Measurements from ENCODE around the gene LAP3. TPM values are rescaled to one million over a fixed set of nuclear protein-coding genes. Genes with fewer than 3 reads are reported as not detected.
"Not testable (repeated sequence)": the region's sequence is repeated elsewhere in the genome, so short reads cannot be mapped to it uniquely, and the experiment has no call there.

Gene LAP3
- total RNA-seq, 1 donor from 2014 or later, result 48.9 TPM

GRCh38 chr4:17535906-17536305, 41.1 kb upstream of the LAP3 start:
- Mint-ChIP-seq H3K27me3 (no peaks in the 10 kb centered on the region), H3K27ac (no peak overlapping the region), H3K9me3 (no peaks in the 10 kb centered on the region), H3K4me3 (no peak overlapping the region), H3K36me3 (no peaks in the 10 kb centered on the region), H3K4me1 (ENCODE audit: unreplicated experiment) (no peaks in the 10 kb centered on the region)
- no peak for TF ChIP-seq CTCF (conservative IDR thresholded peaks at IDR 0.05)
- DNase-seq (ENCODE audit: extremely low spot score, unreplicated experiment), result no peak

GRCh38 chr4:17537060-17537459, 39.9 kb upstream of the LAP3 start:
- not testable (repeated sequence) for H3K27ac Mint-ChIP-seq; DNase-seq (ENCODE audit: extremely low spot score, unreplicated experiment); H3K36me3 Mint-ChIP-seq

GRCh38 chr4:17544205-17544604, 32.8 kb upstream of the LAP3 start:
- Mint-ChIP-seq H3K27me3 (peaks cover 4% of the 10 kb centered on the region), H3K36me3 (no peaks in the 10 kb centered on the region), H3K27ac (no peak overlapping the region), H3K9me3 (peaks cover 8% of the 10 kb centered on the region), H3K4me1 (ENCODE audit: unreplicated experiment) (peaks cover 4% of the 10 kb centered on the region), H3K4me3 (no peak overlapping the region)
- no peak for TF ChIP-seq CTCF (conservative IDR thresholded peaks at IDR 0.05)
- no peak for DNase-seq (ENCODE audit: extremely low spot score, unreplicated experiment)

More at GRCh38 chr4:17537060-17537459, 39.9 kb upstream of the LAP3 start:
- not testable (repeated sequence) for H3K9me3 Mint-ChIP-seq; H3K27me3 Mint-ChIP-seq; H3K4me3 Mint-ChIP-seq; H3K4me1 Mint-ChIP-seq (ENCODE audit: unreplicated experiment)

- Mint-ChIP-seq H3K27ac (no peak overlapping the region), H3K9me3 (peaks cover 8% of the 10 kb centered on the region), H3K36me3 (no peaks in the 10 kb centered on the region), H3K4me3 (no peak overlapping the region), H3K4me1 (ENCODE audit: unreplicated experiment) (peaks cover 5% of the 10 kb centered on the region), H3K27me3 (peaks cover 5% of the 10 kb centered on the region)
- TF ChIP-seq CTCF (conservative IDR thresholded peaks at IDR 0.05), result no peak
- DNase-seq (ENCODE audit: extremely low spot score, unreplicated experiment), result no peak
Measured at GRCh38 chr4:17544831-17545234, 32.2 kb upstream of the LAP3 start.

- Mint-ChIP-seq H3K27me3 (peaks cover 5% of the 10 kb centered on the region), H3K36me3 (no peaks in the 10 kb centered on the region), H3K27ac (no peak overlapping the region), H3K4me1 (ENCODE audit: unreplicated experiment) (peaks cover 5% of the 10 kb centered on the region), H3K4me3 (no peak overlapping the region), H3K9me3 (peaks cover 8% of the 10 kb centered on the region)
- TF ChIP-seq CTCF (conservative IDR thresholded peaks at IDR 0.05), result no peak
- no peak for DNase-seq (ENCODE audit: extremely low spot score, unreplicated experiment)
Measured at GRCh38 chr4:17545374-17546140, 31.4 kb upstream of the LAP3 start.

- TF ChIP-seq CTCF (conservative IDR thresholded peaks at IDR 0.05), result no peak
- no peak overlapping the region for H3K4me3 Mint-ChIP-seq
- H3K27me3 Mint-ChIP-seq, result peaks cover 5% of the 10 kb centered on the region
- DNase-seq (ENCODE audit: extremely low spot score, unreplicated experiment), result no peak
- no peak overlapping the region for H3K27ac Mint-ChIP-seq
- H3K36me3 Mint-ChIP-seq, result no peaks in the 10 kb centered on the region
- H3K4me1 Mint-ChIP-seq (ENCODE audit: unreplicated experiment), result peaks cover 5% of the 10 kb centered on the region
- H3K9me3 Mint-ChIP-seq, result peaks cover 8% of the 10 kb centered on the region
Measured at GRCh38 chr4:17546222-17546621, 30.8 kb upstream of the LAP3 start.

Measured in type B pancreatic cell (in vitro differentiated cells).